GM19238 (cell line): ENCODE data around the gene SARM1.

Source experiments
- DNase-seq: peaks from one replicate; pipeline ENCODE4 v3.0.0; 2011; ENCODE audit warnings: low spot score; ENCODE audit not compliant: insufficient read length

SARM1 gene

GRCh38 chr17:28341516-28341915, 30.0 kb upstream of the SARM1 start:
- no peak for DNase-seq

GRCh38 chr17:28342313-28342712, 29.2 kb upstream of the SARM1 start:
- DNase-seq: no peak

- no peak for DNase-seq
These were observed 28.0 kb upstream of the SARM1 start for GRCh38 chr17:28343491-28343932.

- no peak for DNase-seq
These were observed 27.5 kb upstream of the SARM1 start for GRCh38 chr17:28344011-28344410.

- DNase-seq: no peak
These were observed 27.0 kb upstream of the SARM1 start for GRCh38 chr17:28344435-28344901.

GRCh38 chr17:28345419-28346198, 25.9 kb upstream of the SARM1 start:
- no peak for DNase-seq

- no peak for DNase-seq
These were observed 25.3 kb upstream of the SARM1 start for GRCh38 chr17:28346199-28346580.

- DNase-seq: no peak
These were observed 24.7 kb upstream of the SARM1 start for GRCh38 chr17:28346746-28347246.

- DNase-seq: no peak
These were observed 24.1 kb upstream of the SARM1 start for GRCh38 chr17:28347261-28347891.

- no peak for DNase-seq
These were observed 22.5 kb upstream of the SARM1 start for GRCh38 chr17:28348979-28349378.

- no peak for DNase-seq
These were observed 21.2 kb upstream of the SARM1 start for GRCh38 chr17:28350271-28350670.

GRCh38 chr17:28357061-28357900, 14.2 kb upstream of the SARM1 start, which contains the start of gene POLDIP2:
Gene POLDIP2, minus strand, starts transcription at chr17:28357527. Its CDS starts 79 bp downstream, at chr17:28357448.
- DNase-seq: peak; percentile 96

- no peak for DNase-seq
These were observed 13.6 kb upstream of the SARM1 start for GRCh38 chr17:28357901-28358197.

GRCh38 chr17:28363186-28363585, 8.3 kb upstream of the SARM1 start:
- no peak for DNase-seq

- DNase-seq: no peak
These were observed 7.5 kb upstream of the SARM1 start for GRCh38 chr17:28363776-28364650.

- DNase-seq: no peak
These were observed 6.7 kb upstream of the SARM1 start, which contains the start of gene SEBOX for GRCh38 chr17:28364665-28365363. Gene SEBOX, minus strand, starts transcription at chr17:28365199. Its CDS starts 48 bp downstream, at chr17:28365151.

- no peak for DNase-seq
These were observed 6.0 kb upstream of the SARM1 start for GRCh38 chr17:28365487-28365886.

- DNase-seq: no peak
These were observed 4.9 kb upstream of the SARM1 start for GRCh38 chr17:28366605-28367004.

GRCh38 chr17:28367641-28368305, 3.7 kb upstream of the SARM1 start:
- no peak for DNase-seq
